Calu3 (cell line): ENCODE data around the gene SYNE3. TPM values are rescaled to one million over a fixed set of nuclear protein-coding genes. Genes with fewer than 3 reads are reported as not detected.

Experiments used
- BruUV-seq: library from RNA; stranded (reverse); fragments of 400-500 nt; replicated peaks from 2 replicates; lab custom pipeline; 2021; lab: Mats Ljungman, UMichigan
- CTCF ChIA-PET: fragments of 300-600 bp; sonication (Branson Sonifier 250); formaldehyde crosslinking; loops from one replicate; lab custom pipeline; 2022; ENCODE audit warnings: antibody characterized with exemption; lab: Charles Lee
- DNase-seq: peaks from one replicate; pipeline ENCODE4 v3.0.0; 2022
- H3K27ac Mint-ChIP-seq: one replicate; pipeline ENCODE4 v1.8.0; 2022; ENCODE audit warnings: mixed read lengths; ENCODE audit not compliant: unreplicated experiment
- H3K27me3 Mint-ChIP-seq: one replicate; pipeline ENCODE4 v1.8.0; 2022; ENCODE audit warnings: mixed read lengths; ENCODE audit not compliant: unreplicated experiment
- H3K36me3 Mint-ChIP-seq: one replicate; pipeline ENCODE4 v1.8.0; 2022; ENCODE audit warnings: mild to moderate bottlenecking, moderate library complexity, mixed read lengths; ENCODE audit not compliant: insufficient read depth, unreplicated experiment
- H3K4me1 Mint-ChIP-seq: one replicate; pipeline ENCODE4 v1.8.0; 2022; ENCODE audit warnings: mild to moderate bottlenecking, low read depth, mixed read lengths; ENCODE audit not compliant: unreplicated experiment
- H3K4me3 Mint-ChIP-seq: one replicate; pipeline ENCODE4 v1.8.0; 2022; ENCODE audit warnings: mild to moderate bottlenecking, low read depth, moderate library complexity, mixed read lengths; ENCODE audit not compliant: unreplicated experiment
- H3K9me3 Mint-ChIP-seq: one replicate; pipeline ENCODE4 v1.8.0; 2022; ENCODE audit warnings: low read depth, mixed read lengths; ENCODE audit not compliant: unreplicated experiment
- CTCF ChIP-seq: fragments of 200-600 bp; IDR thresholded peaks from one replicate; pipeline ENCODE4 v1.8.0; 2022; ENCODE audit warnings: antibody characterized with exemption; ENCODE audit not compliant: unreplicated experiment
- intact Hi-C: fragments of 100-400 bp; cut with micrococcal nuclease; formaldehyde crosslinking; loops from one replicate; pipeline ENCODE4 v1.10.0; 2022; ENCODE audit not compliant: unreplicated experiment
- total RNA-seq: library from RNA; stranded (reverse); gene quantifications from 2 replicates; pipeline ENCODE4 v1.2.3, GENCODE V29; 2022

Gene SYNE3
- total RNA-seq, 1 experiment from 2014 or later, result 0.97 TPM

GRCh38 chr14:95478309-95478708 is 38.1 kb downstream of the SYNE3 start:
- no peak overlapping the region for H3K4me3 Mint-ChIP-seq
- no peak for TF ChIP-seq CTCF
- intact Hi-C loops, result no loop called here
- no peaks in the 10 kb centered on the region for H3K9me3 Mint-ChIP-seq
- CTCF ChIA-PET, result no interaction called here
- no peak overlapping the region for H3K27ac Mint-ChIP-seq
- no peak for DNase-seq
- H3K27me3 Mint-ChIP-seq, result peaks cover 12% of the 10 kb centered on the region
- no TSS peak for BruUV-seq
- peaks cover 5% of the 10 kb centered on the region for H3K36me3 Mint-ChIP-seq
- H3K4me1 Mint-ChIP-seq, result peaks cover 30% of the 10 kb centered on the region

GRCh38 chr14:95477411-95478269 is 38.8 kb downstream of the SYNE3 start:
- H3K4me1 Mint-ChIP-seq, result peaks cover 23% of the 10 kb centered on the region
- no TSS peak for BruUV-seq
- no peak overlapping the region for H3K4me3 Mint-ChIP-seq
- CTCF ChIA-PET, result no interaction called here
- H3K27ac Mint-ChIP-seq, result no peak overlapping the region
- peaks cover 12% of the 10 kb centered on the region for H3K27me3 Mint-ChIP-seq
- H3K36me3 Mint-ChIP-seq, result no peaks in the 10 kb centered on the region
- no peak for TF ChIP-seq CTCF
- DNase-seq, result no peak
- intact Hi-C loops, result no loop called here
- no peaks in the 10 kb centered on the region for H3K9me3 Mint-ChIP-seq

DNA sequence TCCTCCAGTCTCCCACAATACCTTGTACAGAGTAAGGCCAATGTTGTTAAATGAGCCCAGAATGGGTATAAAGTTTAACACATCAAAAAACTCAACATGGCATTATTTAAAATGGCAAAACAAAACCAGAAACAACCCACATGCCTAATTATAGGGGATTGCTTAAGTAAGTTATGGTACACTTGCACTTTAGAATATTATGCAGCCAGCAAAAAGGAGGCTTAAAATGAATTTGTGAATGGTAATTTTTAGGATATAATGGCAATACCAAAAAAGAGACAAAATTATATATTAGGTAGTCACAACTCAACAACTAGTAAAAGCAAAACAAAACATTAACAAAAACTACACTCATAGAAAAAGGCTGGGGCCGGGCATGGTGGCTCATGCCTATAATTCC is 39.7 kb downstream of the SYNE3 start:
- Mint-ChIP-seq H3K27me3 (peaks cover 12% of the 10 kb centered on the region), H3K36me3 (no peaks in the 10 kb centered on the region), H3K27ac (no peak overlapping the region), H3K9me3 (no peaks in the 10 kb centered on the region), H3K4me1 (peaks cover 17% of the 10 kb centered on the region), H3K4me3 (no peak overlapping the region)
- no peak for DNase-seq
- intact Hi-C loops, result no loop called here
- no peak for TF ChIP-seq CTCF
- BruUV-seq, result no TSS peak
- CTCF ChIA-PET, result no interaction called here

GRCh38 chr14:95475540-95476240 is 40.8 kb downstream of the SYNE3 start:
- Mint-ChIP-seq H3K9me3 (no peaks in the 10 kb centered on the region), H3K4me1 (peaks cover 12% of the 10 kb centered on the region), H3K27ac (no peak overlapping the region), H3K4me3 (no peak overlapping the region), H3K36me3 (no peaks in the 10 kb centered on the region), H3K27me3 (peaks cover 12% of the 10 kb centered on the region)
- CTCF ChIA-PET, result no interaction called here
- TF ChIP-seq CTCF, result no peak
- no TSS peak for BruUV-seq
- intact Hi-C loops, result no loop called here
- no peak for DNase-seq
